ENCODE results near the gene FIBCD1.

Gene FIBCD1

DNA sequence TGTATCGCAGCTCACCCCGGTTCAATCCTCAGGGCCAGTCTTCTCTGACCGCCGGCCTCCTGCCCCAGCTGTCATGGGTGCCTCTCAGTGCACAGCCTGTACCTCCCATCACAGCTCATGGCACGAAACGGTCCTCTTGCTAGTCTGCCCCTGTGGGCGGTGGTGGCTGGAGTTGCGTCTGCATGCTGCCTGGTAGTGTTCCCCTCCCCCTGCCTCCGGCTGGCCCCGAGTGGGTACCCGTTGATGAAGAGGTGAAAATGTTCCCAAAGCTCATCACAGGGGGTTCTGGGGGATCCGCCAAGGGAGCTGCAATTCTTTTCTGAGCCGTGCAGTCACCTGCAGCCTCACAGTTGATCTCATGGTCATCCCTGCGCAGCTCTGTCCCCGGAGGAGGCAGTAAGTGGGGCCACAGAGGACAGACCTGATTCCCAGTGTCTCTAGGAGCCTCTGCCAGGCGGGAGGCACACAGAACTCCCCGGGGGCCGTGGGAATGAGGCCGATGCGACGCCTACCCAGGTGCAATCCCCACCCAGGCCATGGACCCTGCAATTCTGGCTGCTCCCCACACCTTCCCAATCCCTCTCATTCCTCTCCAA, 34.7 kb upstream of the FIBCD1 start:
- no peak for DNase-seq (ENCODE audit: low read depth)
- H3K4me3 ChIP-seq (ENCODE audit: low read length): no peak overlapping the region
- TF ChIP-seq, protein P1, sequence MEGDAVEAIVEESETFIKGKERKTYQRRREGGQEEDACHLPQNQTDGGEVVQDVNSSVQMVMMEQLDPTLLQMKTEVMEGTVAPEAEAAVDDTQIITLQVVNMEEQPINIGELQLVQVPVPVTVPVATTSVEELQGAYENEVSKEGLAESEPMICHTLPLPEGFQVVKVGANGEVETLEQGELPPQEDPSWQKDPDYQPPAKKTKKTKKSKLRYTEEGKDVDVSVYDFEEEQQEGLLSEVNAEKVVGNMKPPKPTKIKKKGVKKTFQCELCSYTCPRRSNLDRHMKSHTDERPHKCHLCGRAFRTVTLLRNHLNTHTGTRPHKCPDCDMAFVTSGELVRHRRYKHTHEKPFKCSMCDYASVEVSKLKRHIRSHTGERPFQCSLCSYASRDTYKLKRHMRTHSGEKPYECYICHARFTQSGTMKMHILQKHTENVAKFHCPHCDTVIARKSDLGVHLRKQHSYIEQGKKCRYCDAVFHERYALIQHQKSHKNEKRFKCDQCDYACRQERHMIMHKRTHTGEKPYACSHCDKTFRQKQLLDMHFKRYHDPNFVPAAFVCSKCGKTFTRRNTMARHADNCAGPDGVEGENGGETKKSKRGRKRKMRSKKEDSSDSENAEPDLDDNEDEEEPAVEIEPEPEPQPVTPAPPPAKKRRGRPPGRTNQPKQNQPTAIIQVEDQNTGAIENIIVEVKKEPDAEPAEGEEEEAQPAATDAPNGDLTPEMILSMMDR (conservative IDR thresholded peaks at IDR 0.05; ENCODE audit: low read length): no peak

- no peak overlapping the region for H3K4me3 ChIP-seq (ENCODE audit: low read length)
- TF ChIP-seq, protein P1 (conservative IDR thresholded peaks at IDR 0.05; ENCODE audit: low read length): no peak
- DNase-seq (ENCODE audit: low read depth): no peak
These were observed 34.1 kb upstream of the FIBCD1 start for GRCh38 chr9:130972957-130973685.

GRCh38 chr9:130972277-130972956, 33.4 kb upstream of the FIBCD1 start:
- no peak for DNase-seq (ENCODE audit: low read depth)
- TF ChIP-seq, protein P1 (conservative IDR thresholded peaks at IDR 0.05; ENCODE audit: low read length): no peak

DNA sequence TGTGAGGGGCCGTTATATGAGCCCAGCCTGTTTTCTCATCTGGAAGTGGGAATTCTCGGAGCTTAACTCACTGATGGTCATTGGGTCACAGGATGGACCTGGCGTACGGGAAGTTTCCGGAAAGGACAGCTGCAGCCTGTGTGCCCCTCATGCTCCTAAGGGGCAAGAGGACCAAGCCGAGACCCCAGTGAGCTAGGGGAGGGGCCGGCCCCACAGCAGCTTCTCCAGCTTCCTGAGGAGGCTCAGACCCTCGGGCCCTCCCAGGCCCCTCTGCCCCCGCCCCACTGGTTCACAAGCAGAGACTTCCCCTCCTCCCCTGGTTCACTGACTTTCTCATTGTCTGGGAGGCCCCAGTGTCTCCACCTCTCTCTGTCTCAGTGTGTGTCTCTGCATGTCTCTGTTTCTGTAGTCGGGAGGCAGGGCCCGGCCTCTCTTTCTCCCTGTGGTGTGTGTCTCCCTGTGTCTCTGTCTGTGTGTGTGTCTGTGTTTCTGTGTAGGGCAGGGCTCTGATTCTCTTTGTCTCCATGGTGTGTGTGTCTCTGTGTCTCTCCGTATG, 32.3 kb upstream of the FIBCD1 start:
- no peak for DNase-seq (ENCODE audit: low read depth)
- H3K4me3 ChIP-seq (ENCODE audit: low read length): no peak overlapping the region
- TF ChIP-seq, protein P1 (conservative IDR thresholded peaks at IDR 0.05; ENCODE audit: low read length): no peak

More at GRCh38 chr9:130972277-130972956, 33.4 kb upstream of the FIBCD1 start:
- no peak overlapping the region for H3K4me3 ChIP-seq (ENCODE audit: low read length)

- no peak for DNase-seq (ENCODE audit: low read depth)
- TF ChIP-seq, protein P1 (conservative IDR thresholded peaks at IDR 0.05; ENCODE audit: low read length): no peak
- H3K4me3 ChIP-seq (ENCODE audit: low read length): no peak overlapping the region
These were observed 31.8 kb upstream of the FIBCD1 start for GRCh38 chr9:130970855-130971254.

DNA sequence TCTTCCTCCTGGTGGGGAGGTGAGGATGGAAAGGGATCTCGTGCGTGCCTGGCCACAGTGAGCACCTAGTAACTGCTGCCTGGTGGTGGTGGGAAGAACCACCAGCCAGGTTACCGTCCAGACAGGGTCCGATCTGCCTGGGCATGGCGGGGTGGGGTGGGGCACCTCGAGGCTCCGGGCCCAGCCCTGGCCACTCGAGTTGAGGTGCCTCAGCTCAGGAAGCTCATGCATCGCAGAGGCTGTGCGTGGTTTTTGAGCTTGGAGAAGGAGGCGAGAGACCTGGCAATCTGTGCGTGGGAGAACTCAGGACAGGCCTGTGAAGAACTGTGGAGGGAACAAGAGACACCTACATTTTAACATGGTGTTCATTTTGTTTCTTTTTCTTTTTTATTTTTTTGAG, 31.0 kb upstream of the FIBCD1 start:
- DNase-seq (ENCODE audit: low read depth): no peak
- TF ChIP-seq, protein P1 (conservative IDR thresholded peaks at IDR 0.05; ENCODE audit: low read length): no peak
- no peak overlapping the region for H3K4me3 ChIP-seq (ENCODE audit: low read length)
